ENCODE measurements around the gene CALY. TPM values are rescaled to one million over a fixed set of nuclear protein-coding genes. Genes with fewer than 3 reads are reported as not detected.

CALY gene
- total RNA-seq, 1 experiment from 2014 or later = not detected

GRCh38 chr10:133366751-133367150 is 30.1 kb upstream of the CALY start:
- no peak for DNase-seq (ENCODE audit: low read depth)

DNA sequence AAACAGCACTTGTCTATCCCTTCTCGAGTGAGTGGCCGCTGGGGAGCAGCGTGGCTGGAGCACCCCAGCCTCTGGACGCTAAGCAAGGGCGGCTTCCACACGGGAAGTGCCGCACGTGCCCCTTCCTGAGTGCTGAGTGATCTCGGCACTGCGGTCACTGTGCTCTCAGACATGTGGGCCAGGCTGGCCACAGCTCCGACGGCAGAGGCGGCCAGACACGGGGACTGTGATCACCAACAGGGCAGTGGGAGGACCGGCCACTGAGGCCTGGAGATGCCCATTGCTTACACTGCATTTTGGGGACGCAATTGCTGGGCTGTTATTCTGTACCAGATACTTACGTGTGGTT is 29.4 kb upstream of the CALY start:
- DNase-seq (ENCODE audit: low read depth) = no peak

DNA sequence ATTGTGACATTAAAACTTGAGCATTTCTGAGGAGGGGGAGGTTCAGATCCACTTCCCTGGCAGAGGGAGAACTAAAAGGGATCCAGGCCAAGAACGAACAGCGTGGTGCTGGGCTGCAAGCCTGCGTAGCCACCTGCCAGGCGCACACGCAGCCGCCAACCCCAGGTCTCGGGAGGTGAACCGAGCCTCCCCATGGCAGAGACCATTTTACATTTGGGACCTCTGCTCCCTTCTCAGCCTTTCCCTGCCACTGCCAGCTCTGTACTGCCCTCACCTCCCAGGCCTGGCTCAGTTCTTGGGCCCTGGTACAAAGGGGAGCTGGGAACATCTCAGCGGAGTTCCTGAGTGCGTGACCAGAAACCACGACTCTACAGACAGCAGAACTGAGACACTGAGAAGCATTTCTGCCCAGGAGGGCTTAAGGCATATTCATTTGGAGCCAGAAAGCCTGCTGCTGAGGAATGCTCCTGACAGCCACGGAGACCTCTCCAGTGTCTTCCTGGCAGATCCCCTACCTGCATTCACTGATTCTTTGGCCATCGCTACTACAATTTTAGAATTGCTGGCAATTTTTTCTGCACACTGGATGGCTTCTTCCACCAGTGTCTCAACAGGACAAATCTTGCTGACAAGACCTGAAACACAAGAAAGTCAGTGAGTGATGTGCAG is 28.9 kb upstream of the CALY start:
- DNase-seq (ENCODE audit: low read depth) = no peak

DNA sequence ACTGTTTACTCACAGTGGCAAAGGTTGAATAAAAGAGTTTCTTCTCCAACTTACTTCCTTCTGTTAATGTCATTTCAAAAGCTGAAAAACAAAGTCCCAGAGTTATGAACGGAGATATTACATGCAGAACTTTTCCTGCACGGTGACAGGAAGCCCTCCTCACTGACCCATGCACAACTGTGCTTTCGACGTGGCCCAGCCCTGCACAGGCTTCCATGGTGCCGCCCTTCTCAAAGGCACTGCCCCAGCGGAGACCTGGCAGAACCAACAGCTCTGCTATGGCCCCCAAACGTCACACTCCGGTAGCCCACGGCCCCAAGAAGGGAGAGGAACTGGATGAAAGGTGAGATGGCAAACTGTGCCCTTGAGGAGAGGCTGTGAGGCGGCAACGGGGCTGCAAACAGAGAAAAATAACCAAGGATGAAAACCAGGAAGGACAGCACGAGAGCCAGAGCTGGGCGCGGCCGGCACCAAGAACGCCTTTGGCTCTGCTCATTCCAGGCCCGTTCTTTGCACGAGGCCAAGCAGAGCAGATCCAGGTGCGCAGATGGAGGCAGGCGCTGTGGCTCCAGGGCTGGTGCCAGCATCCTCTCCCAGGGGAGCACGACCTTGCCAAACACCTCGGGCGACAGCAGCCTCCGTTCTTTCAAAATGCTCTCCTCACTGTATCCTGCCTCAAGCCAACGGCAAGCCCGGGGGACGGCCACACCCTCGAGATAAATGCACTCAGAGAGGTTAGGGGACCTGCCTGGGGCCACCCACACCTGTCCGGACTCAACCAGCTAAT is 28.1 kb upstream of the CALY start:
- DNase-seq (ENCODE audit: low read depth) = no peak

GRCh38 chr10:133362846-133363245 is 26.1 kb upstream of the CALY start:
- no peak for DNase-seq (ENCODE audit: low read depth)

DNA sequence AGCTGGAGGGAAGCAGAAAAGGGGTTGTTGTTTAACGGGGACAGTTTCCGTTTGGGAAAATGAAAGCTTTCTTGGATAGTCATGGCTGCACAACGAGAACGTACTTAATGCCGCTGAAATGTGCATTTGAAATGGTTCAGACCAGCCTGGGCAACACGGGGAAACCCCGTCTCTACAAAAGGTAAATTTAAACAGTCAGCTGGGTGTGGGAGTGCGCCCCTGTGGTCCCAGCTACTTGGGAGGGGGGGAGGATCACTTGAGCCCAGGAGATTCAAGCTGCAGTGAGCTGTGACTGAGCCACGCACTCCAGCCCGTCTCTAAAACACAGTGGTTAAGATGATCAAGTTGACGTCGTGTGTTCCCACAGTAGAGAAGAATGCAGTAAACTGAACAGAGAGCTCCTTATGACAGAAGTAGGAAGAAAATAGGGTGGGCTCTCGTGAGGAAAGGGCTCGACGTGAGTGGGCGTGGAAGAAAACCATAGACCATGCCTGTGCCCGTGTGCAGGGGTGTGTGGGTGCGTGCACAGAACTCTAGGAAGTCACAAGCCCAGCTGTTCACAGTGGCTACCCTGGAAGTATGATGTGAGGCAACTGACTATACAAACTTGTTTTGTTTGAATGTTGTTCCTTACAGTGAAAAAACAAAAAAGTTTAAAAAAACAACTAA is 25.2 kb upstream of the CALY start:
- no peak for DNase-seq (ENCODE audit: low read depth)

GRCh38 chr10:133361227-133361626 is 24.5 kb upstream of the CALY start:
- no peak for DNase-seq (ENCODE audit: low read depth)

DNA sequence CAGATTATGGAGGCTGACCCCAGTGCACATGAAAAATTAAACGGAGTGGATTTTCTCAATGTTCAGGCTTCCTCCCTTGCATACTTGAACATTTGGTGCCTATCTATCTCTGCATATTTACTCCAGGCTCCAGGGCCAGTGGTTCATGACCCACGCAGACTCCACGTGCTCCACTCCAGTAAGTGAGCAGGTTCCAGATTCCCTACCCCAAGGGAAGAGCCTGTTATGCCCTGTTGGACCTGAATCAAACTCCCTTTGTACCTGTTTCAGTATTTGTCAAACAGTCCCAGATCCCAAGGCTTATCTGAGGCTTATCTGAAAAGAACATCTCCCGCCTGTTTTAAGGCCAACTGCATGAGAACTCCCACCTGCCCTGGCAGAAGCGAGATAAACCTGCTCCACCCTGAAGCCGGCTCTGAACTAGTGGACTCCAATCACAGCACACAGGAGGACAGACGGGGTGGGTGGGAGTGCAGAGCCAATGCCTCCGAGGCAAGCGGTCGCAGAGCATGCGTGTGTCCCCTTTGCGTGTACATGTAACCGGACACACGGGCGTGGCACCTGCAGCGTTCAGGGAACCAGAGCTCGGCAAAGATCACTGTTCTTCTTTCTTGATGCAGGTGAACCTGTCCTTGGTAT is 23.4 kb upstream of the CALY start:
- DNase-seq (ENCODE audit: low read depth) = no peak

GRCh38 chr10:133359554-133359971 is 22.9 kb upstream of the CALY start:
- DNase-seq (ENCODE audit: low read depth) = no peak

DNA sequence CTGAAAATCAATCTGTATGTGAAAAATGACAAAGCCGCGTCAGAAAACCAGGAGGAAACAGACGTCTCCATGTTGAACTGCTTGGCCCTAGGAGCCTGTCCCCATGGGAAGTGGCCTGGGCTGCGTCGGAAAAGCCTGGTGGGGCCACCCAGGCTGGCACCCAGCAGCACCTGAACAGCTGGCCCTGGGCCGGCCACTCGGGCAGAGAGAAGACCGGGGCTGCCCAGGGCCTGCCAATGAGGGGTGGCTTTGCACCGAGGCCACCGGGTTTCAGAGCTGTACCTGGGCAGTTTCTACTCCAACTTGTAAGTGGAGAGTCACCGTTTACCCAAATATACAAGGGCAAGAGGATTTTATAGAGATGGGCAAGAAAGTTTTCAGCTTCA is 22.2 kb upstream of the CALY start:
- DNase-seq (ENCODE audit: low read depth) = no peak

- DNase-seq (ENCODE audit: low read depth) = no peak
Observed at GRCh38 chr10:133358162-133358924, 21.6 kb upstream of the CALY start.

- DNase-seq (ENCODE audit: low read depth) = peak; percentile 44
Observed at GRCh38 chr10:133357285-133358161, 20.8 kb upstream of the CALY start, which contains the start of gene FUOM. TSS of gene FUOM (minus strand) at chr10:133358019. CDS start at chr10:133358007, 12 bp downstream.

DNA sequence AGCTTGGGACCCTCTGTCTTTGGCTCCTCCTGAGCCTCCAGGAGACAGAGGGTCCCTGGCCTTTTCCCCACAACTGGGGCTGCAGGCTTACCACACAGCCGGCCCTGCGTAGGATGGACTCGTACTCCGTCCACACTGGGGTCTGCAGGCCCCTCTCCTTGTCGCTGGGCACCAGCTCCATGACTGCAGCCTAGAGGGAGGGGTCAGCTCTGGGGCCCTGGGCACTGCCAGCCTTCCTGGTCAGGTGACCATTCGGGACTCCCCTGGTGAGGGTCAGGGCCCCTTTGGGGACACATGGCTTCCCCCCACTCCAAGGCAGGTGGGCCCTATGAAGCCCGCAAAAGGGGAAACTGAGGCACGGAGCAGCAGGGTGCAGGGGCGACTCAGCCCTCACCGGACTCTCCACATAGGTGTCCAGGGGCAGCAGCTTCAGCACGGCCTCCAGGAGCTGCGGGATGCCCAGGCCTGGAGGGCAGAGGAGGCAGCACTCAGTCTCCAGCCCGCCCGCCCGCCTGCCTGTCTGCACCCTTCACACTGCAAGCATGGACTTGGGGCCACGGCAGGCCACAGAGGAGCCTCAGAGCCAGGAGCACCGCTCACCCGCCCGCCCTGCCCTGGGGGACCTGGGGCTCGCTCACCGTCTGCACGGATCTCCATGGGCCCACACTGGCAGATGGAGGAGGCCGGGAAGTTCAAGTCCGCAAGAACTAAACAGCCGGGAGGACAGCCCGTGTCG is 20.0 kb upstream of the CALY start:
- DNase-seq (ENCODE audit: low read depth) = no peak

- DNase-seq (ENCODE audit: low read depth) = no peak
Observed at GRCh38 chr10:133355991-133356390, 19.3 kb upstream of the CALY start.

GRCh38 chr10:133355266-133355665 is 18.6 kb upstream of the CALY start:
- no peak for DNase-seq (ENCODE audit: low read depth)

GRCh38 chr10:133354672-133355240 is 18.1 kb upstream of the CALY start:
- DNase-seq (ENCODE audit: low read depth) = no peak

DNA sequence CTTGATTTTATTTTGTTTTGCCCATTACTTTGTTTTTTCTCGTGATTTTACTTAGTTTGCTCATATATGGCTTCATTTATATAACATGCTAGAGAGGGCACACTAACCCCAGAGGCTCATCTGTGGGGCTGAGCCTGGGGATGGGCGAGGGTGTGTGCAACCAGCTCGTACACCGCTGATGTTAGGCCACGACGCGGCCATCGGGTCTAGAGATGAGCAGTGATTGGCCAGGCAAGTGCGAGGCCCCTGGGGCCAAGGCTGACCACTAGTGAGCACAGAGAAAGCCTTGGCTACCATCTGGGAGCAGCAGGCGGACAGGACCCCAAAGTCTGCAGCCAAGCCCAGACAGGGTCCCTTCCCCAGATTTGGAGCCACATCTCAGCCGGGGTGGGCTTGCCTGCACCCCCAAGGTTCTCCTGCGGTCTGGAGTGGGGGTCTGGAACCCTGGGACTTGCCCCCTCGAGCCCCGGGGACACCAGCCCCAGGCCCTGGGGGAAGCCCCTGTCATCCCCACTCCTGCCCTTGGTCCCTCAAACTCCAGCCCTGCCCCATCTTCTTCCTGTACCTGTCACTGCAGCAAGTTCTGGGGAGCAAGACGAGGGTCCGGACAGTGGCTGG is 17.4 kb upstream of the CALY start:
- DNase-seq (ENCODE audit: low read depth) = no peak

DNA sequence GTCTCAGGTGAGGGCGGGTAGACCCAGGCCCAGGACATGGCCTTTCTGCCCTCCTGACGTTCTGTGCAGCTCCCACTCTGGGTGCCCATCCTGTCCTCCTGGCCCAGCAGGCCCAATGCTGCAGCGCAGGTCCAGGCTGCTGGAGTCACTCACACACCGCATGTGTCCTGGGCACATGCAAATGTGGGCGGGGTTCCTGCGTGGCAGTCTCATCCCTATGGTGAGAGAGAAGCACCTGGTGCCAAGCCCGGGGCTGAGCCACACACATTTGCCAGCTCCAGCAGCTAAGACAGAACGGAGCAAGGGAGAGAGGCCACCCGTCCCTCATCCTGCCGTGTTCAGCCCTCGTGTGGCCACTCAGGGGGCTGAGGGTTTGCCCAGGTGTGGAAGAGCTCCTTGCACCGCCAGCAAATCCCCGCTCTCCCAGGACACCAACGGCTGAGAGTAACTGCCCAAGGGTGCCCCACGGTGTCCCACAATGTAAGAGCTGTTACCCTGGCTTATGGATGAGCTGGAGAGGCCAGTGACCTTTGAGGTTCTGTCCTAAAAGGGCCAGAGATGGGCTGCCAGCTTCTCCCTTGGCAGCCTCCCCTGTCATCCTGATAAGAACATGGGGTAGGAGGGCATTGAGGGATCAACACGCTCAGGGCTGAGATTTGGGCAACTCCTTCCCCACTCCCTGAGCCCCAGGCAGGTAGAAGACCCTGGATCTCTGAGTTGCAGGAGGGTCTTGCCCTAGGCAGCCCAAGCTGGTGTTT is 16.7 kb upstream of the CALY start:
- DNase-seq (ENCODE audit: low read depth) = no peak

Data from Daoy (cell line).